ENCODE measurements around the gene LLPH.
"Not testable (repeated sequence)": the region's sequence is repeated elsewhere in the genome, so short reads cannot be mapped to it uniquely, and the experiment has no call there.

Gene LLPH

GRCh38 chr12:66130267-66131066 is at the start of gene LLPH:
Gene LLPH (minus strand): TSS chr12:66130750. CDS start chr12:66129106, 1,644 bp downstream.
- peak; percentile 89 for DNase-seq (ENCODE audit: low spot score)

- DNase-seq (ENCODE audit: low spot score) = no peak
Observed at GRCh38 chr12:66176105-66176900, 45.8 kb upstream of the LLPH start.

- DNase-seq (ENCODE audit: low spot score) = not testable (repeated sequence)
Observed at GRCh38 chr12:66174391-66175325, 44.1 kb upstream of the LLPH start.

- DNase-seq (ENCODE audit: low spot score) = no peak
Observed at GRCh38 chr12:66170606-66171005, 40.1 kb upstream of the LLPH start.

- DNase-seq (ENCODE audit: low spot score) = peak; percentile 89
Observed at GRCh38 chr12:66169221-66170170, 38.9 kb upstream of the LLPH start, which contains the start of gene TMBIM4. Gene TMBIM4 (minus strand): TSS chr12:66169996. CDS start chr12:66169951, 45 bp downstream.

GRCh38 chr12:66168410-66168809 is 37.9 kb upstream of the LLPH start:
- no peak for DNase-seq (ENCODE audit: low spot score)

- DNase-seq (ENCODE audit: low spot score) = no peak
Observed at GRCh38 chr12:66166561-66166960, 36.0 kb upstream of the LLPH start.

- DNase-seq (ENCODE audit: low spot score) = no peak
Observed at GRCh38 chr12:66165141-66165540, 34.6 kb upstream of the LLPH start.

GRCh38 chr12:66164349-66164821 is 33.8 kb upstream of the LLPH start:
- DNase-seq (ENCODE audit: low spot score) = no peak

GRCh38 chr12:66163289-66163688 is 32.7 kb upstream of the LLPH start:
- DNase-seq (ENCODE audit: low spot score) = no peak

GRCh38 chr12:66162701-66163100 is 32.2 kb upstream of the LLPH start:
- DNase-seq (ENCODE audit: low spot score) = no peak

- no peak for DNase-seq (ENCODE audit: low spot score)
Observed at GRCh38 chr12:66160704-66161103, 30.2 kb upstream of the LLPH start.

GRCh38 chr12:66159123-66159522 is 28.6 kb upstream of the LLPH start:
- no peak for DNase-seq (ENCODE audit: low spot score)

- no peak for DNase-seq (ENCODE audit: low spot score)
Observed at GRCh38 chr12:66156654-66157053, 26.1 kb upstream of the LLPH start.

- no peak for DNase-seq (ENCODE audit: low spot score)
Observed at GRCh38 chr12:66154776-66155175, 24.2 kb upstream of the LLPH start.

GRCh38 chr12:66152732-66153131 is 22.2 kb upstream of the LLPH start:
- DNase-seq (ENCODE audit: low spot score) = no peak

- DNase-seq (ENCODE audit: low spot score) = no peak
Observed at GRCh38 chr12:66149702-66150398, 19.3 kb upstream of the LLPH start.

- peak; percentile 40 for DNase-seq (ENCODE audit: low spot score)
Observed at GRCh38 chr12:66144791-66145754, 14.5 kb upstream of the LLPH start.

- no peak for DNase-seq (ENCODE audit: low spot score)
Observed at GRCh38 chr12:66143868-66144267, 13.3 kb upstream of the LLPH start.
